T follicular helper cell (primary cell): Measurements from ENCODE around the gene B4GALNT3.
A peak's percentile ranks its signal among the peaks of the same experiment; 100 is the strongest.

Experiments
- DNase-seq: peaks from one replicate; pipeline ENCODE4 v3.0.0-alpha.2; 2020; ENCODE audit warnings: low read depth

Gene B4GALNT3

DNA sequence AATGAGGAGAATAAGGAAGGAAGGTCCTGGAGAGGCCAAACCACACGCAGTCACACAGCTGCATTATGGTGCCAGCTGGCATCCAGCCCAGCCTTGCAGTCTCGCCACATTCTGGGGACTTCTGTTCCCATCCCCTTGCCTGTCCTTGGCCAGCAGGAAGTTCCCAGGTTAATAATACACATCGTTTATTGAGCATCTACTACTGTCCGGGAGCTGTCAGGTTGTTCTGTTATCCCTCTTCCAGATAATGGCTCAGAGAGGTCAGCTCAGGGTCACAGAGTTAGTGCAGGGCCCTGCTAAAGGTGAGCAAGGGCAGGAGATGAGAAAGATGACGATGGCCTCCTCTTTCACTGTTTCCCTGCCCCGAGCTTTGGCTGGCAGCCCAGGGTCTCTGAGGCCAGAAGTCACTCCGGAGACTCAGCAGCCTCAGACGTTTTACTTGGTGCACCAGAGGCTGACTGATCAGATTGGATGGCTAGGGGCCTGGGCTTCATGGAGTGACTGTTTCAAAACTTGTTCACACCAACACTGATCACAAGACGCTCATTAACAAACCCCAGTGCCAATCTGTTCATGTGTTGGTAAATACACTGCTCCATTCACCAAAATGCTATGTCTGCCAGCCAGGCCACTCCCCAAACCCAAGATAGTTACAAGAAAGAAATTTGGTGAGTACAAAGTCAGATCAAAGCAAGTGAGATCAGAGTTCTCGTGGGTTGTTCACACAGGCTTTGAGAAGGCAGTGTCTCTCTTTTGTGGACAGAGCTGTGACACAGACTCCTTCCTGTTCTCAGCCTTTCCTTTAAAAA is 79.2 kb downstream of the B4GALNT3 start:
- peak; percentile 41 for DNase-seq

DNA sequence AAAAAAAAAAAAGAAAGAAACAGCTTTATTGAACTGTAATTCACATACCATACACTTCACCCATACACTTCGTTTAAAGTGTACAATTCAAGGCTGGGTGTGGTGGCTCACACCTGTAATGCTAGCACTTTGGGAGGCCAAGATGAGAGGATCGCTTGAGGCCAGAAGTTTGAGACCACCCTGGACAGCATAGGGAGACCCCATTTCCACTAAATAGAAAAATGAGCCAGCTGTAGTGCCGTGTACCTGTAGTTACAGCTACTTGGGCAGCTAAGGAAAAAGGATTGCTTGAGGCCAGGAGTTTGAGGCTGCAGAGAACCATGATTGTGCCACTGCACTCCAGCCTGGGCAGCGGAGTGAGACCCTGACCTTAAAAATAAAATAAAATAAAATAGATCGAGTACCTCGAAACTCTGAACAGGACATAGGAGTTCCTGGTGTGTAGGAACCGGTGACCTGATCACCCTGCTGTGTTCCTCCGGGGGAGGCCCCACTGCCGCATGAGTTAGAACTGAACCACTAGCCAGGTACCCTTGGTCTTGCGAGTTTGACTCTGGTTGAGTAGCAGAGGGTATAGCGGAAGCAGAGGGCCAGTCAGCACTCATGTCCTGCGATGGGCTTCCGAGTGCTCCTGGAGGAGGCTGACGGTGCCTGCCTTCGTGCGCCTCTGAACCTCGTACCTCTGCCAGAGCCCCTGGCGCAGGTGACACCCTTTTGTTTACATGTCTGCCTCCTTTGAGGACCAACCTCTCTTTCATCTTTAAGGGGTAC is 80.0 kb downstream of the B4GALNT3 start:
- DNase-seq, result no peak

DNA sequence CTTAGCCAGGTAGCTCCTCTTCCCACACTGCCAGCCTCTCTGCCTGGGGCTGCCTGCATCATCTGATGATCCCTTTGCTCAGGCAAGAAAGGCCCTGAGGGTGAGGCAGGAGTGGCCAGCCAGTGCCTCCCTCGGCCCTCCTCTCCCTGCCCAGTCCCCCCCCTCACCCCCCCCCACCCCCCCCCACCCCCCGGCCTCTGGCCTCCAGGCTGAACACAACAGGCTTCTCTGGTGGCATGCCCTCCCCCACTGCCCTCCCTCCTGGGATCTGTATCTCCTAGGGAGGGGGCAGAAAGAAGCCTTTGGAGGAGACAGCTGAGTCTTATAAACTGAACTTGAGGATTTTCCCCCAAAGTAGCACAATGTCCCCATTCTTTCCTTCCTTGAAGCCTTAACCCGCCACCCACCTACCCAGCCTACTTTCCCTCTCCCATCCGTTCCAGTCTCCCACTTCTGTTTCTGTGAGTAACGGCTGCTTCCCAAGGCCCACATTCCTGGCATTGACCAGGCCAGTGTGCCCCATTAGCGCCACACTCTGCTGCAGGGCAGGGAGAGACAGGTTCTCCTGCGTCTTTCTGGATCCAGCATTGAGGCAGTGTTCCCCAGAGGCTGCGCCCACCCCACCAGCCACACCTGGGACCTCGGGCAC is 82.1 kb downstream of the B4GALNT3 start:
- DNase-seq, result no peak

DNA sequence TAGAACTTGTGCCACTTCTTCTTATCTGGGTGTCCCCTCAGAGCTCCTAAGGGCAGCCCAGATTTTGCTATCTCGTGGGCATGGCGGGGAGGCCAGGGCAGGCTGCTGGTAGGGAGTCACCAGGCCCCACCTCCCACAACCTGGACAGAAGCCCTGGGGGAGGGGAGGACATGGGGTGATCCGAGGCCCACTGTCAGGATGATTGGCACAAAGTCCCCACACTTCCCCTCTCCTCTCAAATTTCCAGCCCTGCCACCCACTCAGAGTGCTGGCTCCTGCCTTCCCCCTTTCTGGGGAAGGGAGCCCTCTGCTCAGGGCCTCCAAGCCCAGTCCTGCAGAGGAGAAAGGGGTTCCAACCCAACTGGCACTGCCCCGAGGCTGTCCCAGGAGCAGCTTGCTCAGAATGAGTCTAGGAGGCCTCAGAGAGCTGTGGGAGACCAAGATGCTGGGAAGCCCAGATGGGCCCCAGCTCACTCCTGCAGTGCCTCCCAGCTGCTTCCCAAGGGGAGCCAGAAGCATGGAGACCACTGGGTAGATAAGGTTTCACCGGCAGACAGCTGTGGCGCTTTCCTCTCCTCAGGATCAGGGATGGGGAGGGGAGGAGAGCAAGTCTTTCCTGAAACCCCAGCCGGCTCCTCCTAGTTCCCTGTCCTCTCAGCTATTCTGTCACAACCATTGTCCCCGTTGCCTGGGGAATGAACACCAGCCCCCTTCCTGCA is 82.8 kb downstream of the B4GALNT3 start:
- no peak for DNase-seq

DNA sequence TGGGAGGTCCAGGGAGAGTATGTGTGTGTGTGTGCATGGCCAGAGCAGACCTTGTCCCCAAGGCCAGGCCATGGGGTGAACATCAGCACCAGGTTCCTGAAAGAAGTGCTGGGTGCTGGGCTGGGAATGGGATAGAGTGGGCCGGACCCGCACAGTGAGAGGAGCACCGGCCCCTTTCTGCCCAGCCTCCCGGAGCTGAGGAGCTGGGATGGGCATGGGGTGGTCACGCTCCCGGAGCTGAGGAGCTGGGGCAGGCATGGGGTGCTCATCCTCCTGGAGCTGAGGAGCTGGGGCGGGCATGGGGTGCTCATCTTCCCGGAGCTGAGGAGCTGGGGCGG is 83.3 kb downstream of the B4GALNT3 start:
- no peak for DNase-seq

DNA sequence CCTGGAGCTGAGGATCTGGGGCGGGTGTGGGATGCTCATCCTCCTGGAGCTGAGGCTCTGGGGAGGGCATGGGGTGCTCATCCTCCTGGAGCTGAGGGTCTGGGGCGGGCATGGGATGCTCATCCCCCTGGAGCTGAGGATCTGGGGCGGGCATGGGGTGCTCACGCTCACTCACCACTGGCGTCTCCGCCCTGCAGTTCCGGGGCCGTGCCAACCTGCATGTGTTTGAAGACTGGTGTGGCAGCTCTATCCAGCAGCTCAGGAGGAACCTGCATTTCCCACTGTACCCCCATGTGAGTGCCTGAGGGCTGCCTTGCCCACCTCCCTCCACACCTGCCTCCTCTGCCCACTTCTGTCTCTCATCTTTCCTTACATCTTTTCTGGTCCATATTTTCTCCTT is 84.4 kb downstream of the B4GALNT3 start:
- DNase-seq, result no peak

DNA sequence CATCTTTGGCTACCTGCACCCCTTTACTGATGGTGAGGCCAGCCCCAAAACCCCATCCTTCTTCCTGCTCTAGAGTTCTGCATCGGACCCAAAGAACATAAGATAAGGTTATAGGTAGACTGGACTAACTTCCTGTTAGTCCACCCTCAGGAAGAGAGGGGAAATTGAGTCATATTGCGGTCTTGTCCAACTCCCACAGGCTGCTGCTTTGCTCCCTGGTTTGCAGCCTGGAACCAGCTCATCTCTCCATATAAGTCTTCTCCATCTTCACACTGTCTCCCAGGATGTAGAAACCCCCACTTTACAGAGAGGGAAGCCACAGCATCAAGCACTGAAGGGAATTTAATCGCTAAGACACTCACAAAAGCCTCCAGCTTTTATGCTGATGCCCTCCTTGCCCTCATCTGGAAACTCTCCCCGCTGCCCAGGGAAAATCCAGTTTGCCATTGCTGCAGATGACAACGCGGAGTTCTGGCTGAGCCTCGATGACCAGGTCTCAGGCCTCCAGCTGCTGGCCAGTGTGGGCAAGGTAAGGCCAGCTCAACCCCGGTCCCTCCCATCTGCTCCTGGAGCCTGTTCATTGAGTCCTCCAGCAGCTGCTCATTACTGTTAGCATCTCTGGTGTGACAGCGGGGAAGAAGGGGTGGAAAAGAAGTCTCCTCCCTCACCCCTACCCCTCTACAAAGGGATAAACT is 85.3 kb downstream of the B4GALNT3 start:
- no peak for DNase-seq

DNA sequence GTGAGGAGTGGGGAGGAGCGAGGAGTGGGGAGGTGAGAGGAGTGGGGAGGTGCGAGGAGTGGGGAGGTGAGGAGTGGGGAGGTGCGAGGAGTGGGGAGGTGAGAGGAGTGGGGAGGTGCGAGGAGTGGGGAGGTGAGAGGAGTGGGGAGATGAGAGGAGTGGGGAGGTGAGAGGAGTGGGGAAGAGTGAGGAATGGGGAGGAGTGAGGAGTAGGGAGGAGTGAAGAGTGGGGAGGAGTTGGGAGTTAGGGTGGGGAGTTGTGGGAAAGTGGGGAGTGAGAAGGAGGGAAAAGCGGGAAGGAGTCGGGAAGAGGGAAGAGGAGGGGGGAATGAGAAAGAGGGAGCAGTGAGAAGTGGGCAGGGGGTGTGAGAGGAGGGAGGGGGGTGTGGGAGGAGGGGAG is 86.1 kb downstream of the B4GALNT3 start:
- DNase-seq, result no peak

DNA sequence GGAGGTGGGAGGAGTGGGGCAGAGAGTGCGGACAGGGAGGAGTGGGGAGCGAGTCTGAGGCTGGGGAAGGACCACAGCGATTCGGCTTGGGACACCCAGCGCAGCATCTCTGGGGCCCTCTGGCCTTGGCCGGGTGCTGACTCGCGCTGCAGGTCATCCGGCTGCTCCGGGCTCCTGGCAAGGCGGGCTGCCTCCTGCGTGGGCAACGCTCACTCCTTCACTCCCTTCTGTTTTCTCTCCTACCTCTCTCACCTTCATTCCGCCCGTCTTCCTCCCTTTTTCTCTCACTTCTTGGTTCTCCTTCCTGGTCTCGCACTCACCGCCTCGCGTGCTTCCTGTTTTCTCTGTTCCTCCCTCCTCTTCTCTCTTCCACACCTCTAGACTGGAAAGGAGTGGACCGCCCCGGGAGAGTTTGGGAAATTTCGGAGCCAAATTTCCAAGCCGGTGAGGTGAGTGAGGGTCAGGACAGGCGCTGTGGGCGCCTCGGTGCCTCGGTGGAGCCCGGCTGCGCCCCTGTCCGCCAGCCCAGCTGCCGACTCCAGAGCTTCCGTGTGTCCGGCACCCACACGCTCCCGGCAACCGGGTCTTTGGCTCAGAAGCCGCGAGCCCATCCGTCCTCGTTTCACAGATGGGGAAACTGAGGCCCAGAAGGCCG is 86.7 kb downstream of the B4GALNT3 start:
- DNase-seq, result no peak

DNA sequence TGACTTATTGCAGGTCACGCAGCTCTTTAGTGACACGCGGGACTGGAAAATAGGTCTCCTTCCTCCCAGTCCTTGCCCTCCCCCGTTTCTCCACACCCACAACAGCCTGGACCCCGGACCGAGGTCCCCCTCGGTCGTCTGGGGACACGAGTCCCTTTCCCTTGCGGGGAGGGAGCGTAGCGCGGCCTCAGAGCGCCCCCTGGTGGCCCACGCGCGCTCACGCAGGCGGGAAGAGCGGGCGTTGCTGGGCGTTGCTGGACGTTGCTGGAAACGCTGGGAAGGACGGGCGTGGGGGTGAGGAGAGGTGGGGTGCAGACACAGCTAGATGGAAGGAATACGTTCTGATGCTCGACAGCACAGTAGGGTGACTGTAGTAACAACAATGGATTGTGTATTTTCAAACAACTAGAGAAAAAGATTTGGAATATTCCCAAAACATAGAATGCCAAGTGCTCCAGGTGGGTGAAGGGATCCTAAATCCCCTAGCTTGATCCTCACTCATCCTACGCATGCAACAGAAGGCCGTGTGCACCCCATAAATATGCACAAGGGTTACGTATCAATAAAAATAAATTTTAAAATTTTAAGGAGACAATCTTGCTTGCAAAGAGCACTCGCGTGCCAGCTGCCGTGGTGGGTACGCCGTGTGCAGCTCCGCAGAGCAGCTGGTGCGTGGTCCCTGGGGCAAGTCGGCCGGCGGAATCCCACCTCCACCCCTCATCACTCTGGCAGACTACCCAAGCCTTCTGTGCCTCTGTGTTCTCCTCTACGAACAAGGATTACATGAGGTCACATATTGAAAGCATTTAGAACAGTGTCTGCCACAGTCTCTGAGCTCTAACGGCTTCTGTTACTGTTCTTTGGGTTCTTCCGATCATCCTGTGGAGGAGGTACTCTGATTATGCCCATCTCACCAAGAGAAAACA is 87.4 kb downstream of the B4GALNT3 start:
- peak; percentile 39 for DNase-seq

DNA sequence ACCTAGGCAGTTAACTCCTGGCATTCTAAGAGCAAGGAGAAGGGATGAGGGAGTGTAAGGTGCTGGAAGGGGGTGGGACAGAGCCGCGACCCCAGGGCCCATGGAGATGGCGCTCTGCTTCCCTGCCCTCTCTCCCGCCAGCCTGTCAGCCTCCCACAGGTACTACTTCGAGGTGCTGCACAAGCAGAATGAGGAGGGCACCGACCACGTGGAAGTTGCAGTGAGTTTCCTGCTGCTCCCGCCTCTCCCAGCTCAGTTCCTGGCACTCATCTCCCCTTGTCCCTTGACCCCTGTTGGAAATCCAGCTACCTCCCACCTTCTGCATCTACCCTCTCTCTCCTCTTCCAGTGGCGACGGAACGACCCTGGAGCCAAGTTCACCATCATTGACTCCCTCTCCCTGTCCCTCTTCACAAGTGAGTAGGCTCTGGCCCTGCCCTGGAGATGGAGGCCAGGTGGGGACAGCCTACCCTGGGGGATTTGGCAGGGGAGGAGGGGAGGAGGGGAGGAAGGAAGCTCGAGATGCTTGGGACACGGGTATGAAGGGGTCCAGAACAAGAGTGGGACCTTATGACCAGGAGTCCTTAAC is 88.2 kb downstream of the B4GALNT3 start:
- DNase-seq, result no peak

DNA sequence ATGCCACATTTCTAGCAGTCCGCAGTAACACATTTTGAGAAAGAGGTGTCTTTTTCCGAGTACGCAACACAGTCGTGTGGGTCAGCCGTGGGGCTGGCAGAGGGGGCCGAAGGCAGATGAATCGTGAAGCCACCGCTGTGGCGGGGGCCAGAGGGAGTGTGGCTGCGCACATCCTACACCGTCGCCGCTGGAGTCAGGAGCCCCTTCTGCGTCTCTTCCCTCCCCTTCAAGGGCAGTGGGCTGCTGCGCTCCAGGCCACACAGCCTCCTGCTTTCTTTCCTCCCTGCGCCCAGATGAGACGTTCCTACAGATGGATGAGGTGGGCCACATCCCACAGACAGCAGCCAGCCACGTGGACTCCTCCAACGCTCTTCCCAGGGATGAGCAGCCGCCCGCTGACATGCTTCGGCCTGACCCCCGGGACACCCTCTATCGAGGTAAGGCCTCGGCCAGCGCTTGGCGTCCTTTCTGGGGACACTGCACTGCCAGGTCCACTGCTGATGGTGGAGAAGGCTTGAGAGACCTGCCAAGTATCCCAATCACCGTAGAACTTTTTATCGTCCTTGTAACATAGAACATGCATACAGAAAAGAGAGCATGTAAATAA is 89.8 kb downstream of the B4GALNT3 start:
- no peak for DNase-seq

DNA sequence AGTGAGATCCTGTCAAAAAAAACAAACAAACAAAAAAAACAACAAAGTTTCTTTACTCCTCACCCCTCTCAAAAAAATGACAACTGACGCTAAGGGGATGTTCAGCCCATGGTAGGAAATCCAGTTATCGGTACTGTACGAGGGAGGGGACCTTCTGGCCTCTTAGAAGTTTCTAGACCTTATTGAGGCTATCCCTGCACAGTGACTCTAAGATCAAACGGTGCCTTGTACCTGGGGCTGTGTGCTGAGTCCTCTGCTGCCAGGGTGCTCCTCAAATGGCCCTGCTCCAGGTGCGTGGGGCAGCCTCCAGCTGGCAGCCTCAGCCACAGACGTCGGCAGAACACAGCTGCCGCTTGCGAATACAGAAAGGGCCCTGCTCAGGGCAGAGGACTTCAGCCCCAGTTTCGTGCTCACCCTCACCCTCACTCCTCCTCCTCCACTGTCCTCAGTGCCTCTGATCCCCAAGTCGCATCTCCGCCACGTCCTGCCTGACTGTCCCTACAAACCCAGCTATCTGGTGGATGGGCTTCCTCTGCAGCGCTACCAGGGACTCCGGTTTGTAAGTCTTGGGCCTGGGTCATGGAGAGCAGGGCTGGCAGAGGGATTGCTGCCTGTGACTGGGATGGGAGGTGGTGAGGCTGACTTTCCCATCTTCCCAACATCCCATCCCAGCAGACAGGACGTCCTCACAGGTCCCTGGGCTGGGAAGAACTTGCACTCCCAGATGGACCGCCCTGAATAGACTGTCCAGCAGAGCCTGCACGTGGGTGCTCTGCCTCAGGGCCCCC is 90.9 kb downstream of the B4GALNT3 start:
- no peak for DNase-seq

DNA sequence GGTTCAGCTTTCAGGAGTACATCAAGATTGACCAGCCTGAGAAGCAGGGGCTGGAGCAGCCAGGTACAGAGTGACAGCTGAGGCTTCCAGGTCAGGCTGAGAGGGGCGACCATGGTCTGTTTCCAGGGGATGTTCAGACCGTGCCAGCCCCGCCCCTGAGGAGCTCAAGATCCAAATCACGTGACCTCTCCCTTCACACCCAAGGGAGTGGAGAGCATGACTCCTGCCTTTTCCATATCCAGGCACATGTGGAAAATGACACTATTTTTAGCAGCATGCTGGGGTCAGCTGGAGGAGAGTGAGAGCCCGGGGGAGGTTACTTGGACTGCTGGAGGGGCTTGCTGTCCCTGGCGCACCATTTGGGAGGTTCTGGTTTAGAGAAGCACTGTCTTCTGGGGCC is 92.7 kb downstream of the B4GALNT3 start:
- no peak for DNase-seq

DNA sequence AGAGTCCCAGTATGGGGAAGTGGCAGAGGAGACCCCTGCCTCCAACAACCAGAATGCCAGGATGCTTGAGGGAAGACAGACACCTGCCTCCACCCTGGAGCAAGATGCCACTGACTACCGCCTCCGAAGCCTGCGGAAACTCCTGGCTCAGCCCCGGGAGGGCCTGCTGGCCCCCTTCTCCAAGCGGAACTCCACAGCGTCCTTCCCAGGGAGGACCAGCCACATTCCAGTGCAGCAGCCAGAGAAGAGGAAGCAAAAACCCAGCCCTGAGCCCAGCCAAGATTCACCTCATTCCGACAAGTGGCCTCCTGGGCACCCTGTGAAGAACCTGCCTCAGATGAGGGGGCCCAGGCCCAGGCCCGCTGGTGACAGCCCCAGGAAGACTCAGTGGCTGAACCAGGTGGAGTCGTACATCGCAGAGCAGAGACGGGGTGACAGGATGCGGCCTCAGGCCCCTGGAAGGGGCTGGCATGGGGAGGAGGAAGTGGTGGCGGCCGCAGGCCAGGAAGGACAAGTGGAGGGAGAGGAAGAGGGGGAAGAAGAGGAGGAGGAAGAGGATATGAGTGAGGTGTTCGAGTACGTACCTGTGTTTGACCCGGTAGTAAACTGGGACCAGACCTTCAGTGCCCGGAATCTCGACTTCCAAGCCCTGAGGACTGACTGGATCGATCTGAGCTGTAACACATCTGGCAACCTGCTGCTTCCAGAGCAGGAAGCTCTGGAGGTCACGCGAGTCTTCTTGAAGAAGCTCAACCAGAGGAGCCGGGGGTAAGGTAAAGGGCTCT is 93.7 kb downstream of the B4GALNT3 start:
- no peak for DNase-seq

DNA sequence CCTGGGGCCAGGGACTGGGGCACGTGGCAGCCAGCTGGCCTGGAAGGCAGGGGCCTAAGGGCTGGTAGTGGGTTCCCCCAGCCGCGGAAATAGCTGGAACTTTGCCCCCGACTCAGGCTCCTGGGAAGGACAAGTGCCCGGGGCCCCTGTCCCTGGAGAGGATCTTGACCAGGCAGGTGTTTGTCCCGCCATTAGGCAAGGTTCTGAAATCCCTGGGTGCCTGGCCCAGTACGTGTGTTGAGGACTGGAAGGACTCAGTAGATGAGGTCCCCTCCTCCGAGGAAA is 94.2 kb downstream of the B4GALNT3 start:
- no peak for DNase-seq

DNA sequence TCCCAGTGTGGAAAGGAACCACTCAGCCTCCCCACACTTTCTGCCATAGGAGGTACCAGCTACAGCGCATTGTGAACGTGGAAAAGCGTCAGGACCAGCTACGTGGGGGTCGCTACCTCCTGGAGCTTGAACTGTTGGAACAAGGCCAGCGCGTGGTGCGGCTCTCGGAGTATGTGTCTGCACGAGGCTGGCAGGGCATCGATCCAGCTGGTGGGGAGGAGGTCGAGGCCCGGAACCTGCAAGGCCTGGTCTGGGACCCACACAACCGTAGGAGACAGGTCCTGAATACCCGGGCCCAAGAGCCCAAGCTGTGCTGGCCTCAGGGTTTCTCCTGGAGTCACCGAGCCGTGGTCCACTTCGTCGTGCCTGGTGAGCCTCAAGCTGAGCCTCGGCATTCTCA is 96.8 kb downstream of the B4GALNT3 start:
- DNase-seq, result no peak

DNA sequence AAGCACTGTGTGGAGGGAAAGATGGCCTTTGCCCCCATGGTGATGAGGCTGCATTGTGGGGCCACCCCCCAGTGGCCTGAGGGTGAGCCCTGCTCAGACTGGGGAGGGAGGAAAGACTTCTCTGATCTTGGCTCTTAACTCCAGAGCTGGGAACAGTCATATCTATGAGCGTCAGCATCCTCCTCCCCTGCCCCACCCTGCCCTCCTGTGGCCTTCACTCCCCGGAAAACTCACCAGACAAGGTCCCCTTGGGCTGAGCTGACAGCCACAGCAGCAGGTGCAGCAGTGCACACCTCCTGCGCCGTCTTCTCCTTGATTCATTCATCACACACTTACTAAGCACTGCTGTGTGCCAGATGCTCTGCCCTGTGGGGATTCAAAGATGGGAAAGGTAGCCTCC is 98.8 kb downstream of the B4GALNT3 start:
- no peak for DNase-seq
